NT2/D1 (cell line): ENCODE data around the gene PDGFC.

ENCODE experiments used
- DNase-seq: peaks from one replicate; pipeline ENCODE4 v3.0.0-alpha.2; 2011; ENCODE audit warnings: low read depth, low spot score
- H3K27me3 ChIP-seq: 2 replicates; pipeline ENCODE4 v1.6.0; 2011; ENCODE audit warnings: mild to moderate bottlenecking; ENCODE audit not compliant: insufficient read length, insufficient read depth
- H3K36me3 ChIP-seq: 2 replicates; pipeline ENCODE4 v1.6.1; 2011; ENCODE audit warnings: mild to moderate bottlenecking, low read length, mixed read lengths; ENCODE audit not compliant: insufficient read depth, insufficient read length
- H3K4me1 ChIP-seq: 2 replicates; pipeline ENCODE4 v1.5.1; 2011; ENCODE audit not compliant: insufficient read depth, insufficient read length
- H3K4me3 ChIP-seq: 2 replicates; pipeline ENCODE4 v1.5.1; 2011; ENCODE audit warnings: low read depth; ENCODE audit not compliant: insufficient read length
- H3K9ac ChIP-seq: 2 replicates; pipeline ENCODE4 v1.6.0; 2011; ENCODE audit warnings: low read depth; ENCODE audit not compliant: insufficient read length
- H3K9me3 ChIP-seq: 2 replicates; pipeline ENCODE4 v1.5.1; 2011; ENCODE audit warnings: mild to moderate bottlenecking, low read length; ENCODE audit not compliant: insufficient read depth
- SUZ12 ChIP-seq: IDR thresholded peaks from 2 replicates; pipeline ENCODE4 v1.6.1; 2011; ENCODE audit not compliant: insufficient read length, insufficient read depth; ENCODE audit errors: extremely low read depth
- YY1 ChIP-seq: IDR thresholded peaks from 2 replicates; pipeline ENCODE4 v1.6.1; 2011; ENCODE audit not compliant: insufficient read length, insufficient read depth
- ZNF274 ChIP-seq: IDR thresholded peaks from 2 replicates; pipeline ENCODE4 v1.6.1; 2011; ENCODE audit warnings: mild to moderate bottlenecking, low read depth, low read length

The PDGFC gene

DNA sequence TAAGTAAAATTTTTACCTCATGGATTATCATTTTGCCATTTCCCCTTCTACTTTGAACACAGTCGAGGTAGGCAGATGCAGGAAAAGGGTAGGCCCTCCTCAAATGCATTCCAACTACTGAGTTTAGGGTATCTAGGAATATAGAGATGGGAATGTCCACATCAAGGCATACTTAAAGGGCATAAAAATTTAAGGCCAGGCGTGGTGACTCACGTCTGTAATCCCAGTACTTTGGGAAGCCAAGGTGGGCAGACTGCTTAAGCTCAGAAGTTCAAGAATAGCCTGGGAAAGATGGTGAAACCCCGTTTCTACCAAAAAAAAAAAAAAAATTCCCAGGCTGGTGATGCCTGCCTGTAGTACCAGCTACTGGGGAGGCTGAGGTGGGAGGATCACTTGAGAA is 146.5 kb downstream of the PDGFC start:
- Histone ChIP-seq H3K36me3 (no peaks in the 10 kb centered on the region), H3K4me3 (no peak overlapping the region), H3K9ac (no peak overlapping the region), H3K4me1 (no peaks in the 10 kb centered on the region), H3K27me3 (no peaks in the 10 kb centered on the region), H3K9me3 (no peaks in the 10 kb centered on the region)
- TF ChIP-seq ZNF274 = no peak
- no peak for TF ChIP-seq SUZ12
- TF ChIP-seq YY1 = no peak
- no peak for DNase-seq

DNA sequence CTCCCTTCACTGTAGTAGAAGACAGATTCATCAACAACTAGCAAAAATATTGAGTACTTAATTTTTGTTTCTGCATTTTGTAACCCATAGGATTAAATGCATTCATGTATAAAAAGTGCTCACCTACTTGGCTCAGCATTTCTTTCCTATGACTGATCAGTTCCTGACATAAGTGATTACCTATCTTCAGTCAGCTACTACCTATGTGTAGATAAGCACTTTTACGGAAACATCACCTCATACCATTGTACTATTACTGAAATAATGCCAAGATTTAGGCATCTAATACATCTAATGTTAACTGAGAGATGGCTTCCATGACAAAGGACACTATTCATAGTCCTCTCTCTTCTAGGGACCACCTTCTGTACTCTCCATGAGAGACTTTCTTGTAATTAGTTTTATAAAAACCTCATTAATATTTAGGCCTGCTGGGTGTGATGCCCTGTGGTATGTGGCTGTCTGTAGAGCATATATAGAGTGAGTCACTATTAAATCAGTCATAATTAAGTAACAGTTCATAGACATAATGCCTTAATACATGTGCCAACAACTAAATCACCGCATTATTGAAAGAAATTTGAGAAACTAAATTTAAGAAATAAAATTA is 147.0 kb downstream of the PDGFC start:
- TF ChIP-seq ZNF274 (no peak), SUZ12 (no peak), YY1 (no peak)
- H3K4me3 ChIP-seq = no peak overlapping the region
- no peak overlapping the region for H3K9ac ChIP-seq
- no peaks in the 10 kb centered on the region for H3K27me3 ChIP-seq
- H3K9me3 ChIP-seq = no peaks in the 10 kb centered on the region
- no peak for DNase-seq
- H3K36me3 ChIP-seq = no peaks in the 10 kb centered on the region
- no peaks in the 10 kb centered on the region for H3K4me1 ChIP-seq

DNA sequence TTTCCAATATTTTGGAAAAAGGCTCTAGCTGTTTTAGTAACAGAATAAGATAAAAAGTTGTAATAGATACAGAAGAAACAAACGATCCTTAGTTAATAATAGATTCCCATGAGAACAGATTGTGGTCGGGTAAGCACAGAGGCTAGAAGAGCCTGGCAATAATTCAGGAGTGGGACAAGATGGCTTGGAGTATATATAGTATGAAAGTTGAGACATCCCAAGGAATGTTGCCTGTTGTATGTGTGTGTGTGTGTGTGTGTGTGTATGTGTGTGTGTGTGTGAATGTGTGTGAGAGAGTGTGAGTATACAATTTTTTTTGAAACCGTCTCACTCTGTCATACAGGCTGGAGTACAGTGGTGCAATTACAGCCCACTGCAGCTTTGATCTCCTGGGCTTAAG is 150.7 kb downstream of the PDGFC start:
- Histone ChIP-seq H3K36me3 (no peaks in the 10 kb centered on the region), H3K9me3 (no peaks in the 10 kb centered on the region), H3K9ac (no peak overlapping the region), H3K27me3 (no peaks in the 10 kb centered on the region), H3K4me3 (no peak overlapping the region), H3K4me1 (no peaks in the 10 kb centered on the region)
- no peak for DNase-seq
- TF ChIP-seq SUZ12 = no peak
- no peak for TF ChIP-seq ZNF274
- no peak for TF ChIP-seq YY1

GRCh38 chr4:156816360-156816755 is 155.2 kb downstream of the PDGFC start:
- Histone ChIP-seq H3K27me3 (no peaks in the 10 kb centered on the region), H3K9ac (no peak overlapping the region), H3K4me1 (no peaks in the 10 kb centered on the region), H3K4me3 (no peak overlapping the region), H3K9me3 (no peaks in the 10 kb centered on the region), H3K36me3 (no peaks in the 10 kb centered on the region)
- DNase-seq = no peak
- no peak for TF ChIP-seq SUZ12
- TF ChIP-seq ZNF274 = no peak
- TF ChIP-seq YY1 = no peak

- no peak for TF ChIP-seq YY1
- H3K4me1 ChIP-seq = no peaks in the 10 kb centered on the region
- no peak for DNase-seq
Measured at GRCh38 chr4:156815717-156816359, 155.8 kb downstream of the PDGFC start.

DNA sequence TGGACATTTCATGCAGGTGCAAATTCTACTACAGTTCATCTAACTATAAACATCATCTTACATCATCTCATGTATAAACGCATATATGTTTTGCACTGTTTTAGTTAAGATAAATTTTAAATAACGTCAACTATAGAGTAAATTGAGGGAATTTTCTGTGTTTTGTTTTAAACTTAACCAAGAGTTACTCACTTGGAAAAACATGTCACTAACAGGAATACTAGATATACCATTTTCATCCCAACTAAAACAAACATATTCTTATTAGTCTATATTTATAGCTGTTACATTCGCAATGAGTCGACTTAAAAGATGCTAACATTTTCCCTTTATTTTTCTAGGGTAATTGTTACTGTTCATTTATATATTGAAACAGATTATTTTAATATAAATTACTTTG is 159.6 kb downstream of the PDGFC start:
- no peak overlapping the region for H3K9ac ChIP-seq
- H3K4me1 ChIP-seq = no peaks in the 10 kb centered on the region
- no peaks in the 10 kb centered on the region for H3K27me3 ChIP-seq
- no peaks in the 10 kb centered on the region for H3K9me3 ChIP-seq
- DNase-seq = no peak
- no peak overlapping the region for H3K4me3 ChIP-seq
- H3K36me3 ChIP-seq = no peaks in the 10 kb centered on the region
- TF ChIP-seq SUZ12 (no peak), YY1 (no peak), ZNF274 (no peak)

More at GRCh38 chr4:156815717-156816359, 155.8 kb downstream of the PDGFC start:
- no peak overlapping the region for H3K4me3 ChIP-seq
- H3K9ac ChIP-seq = no peak overlapping the region
- no peaks in the 10 kb centered on the region for H3K9me3 ChIP-seq
- no peaks in the 10 kb centered on the region for H3K36me3 ChIP-seq
- no peaks in the 10 kb centered on the region for H3K27me3 ChIP-seq

DNA sequence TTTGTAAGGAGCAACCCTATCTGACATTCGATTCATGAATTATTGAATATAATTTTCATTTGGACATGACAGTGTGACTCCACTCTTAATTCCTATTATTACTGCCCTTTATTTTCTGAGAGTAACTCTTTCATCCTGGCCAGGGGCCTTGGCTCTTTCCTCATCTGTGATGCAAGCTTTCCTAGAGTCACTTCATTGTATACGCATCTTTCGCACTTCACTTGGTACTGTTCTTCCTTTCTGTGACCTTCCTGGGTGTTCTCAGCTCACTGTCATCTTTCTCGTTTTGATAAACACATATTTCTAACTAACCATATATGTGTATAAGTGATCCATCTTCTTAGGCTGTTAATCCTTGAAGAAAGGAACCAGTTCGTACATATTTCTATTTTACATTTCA is 160.3 kb downstream of the PDGFC start:
- no peaks in the 10 kb centered on the region for H3K27me3 ChIP-seq
- DNase-seq = no peak
- H3K4me1 ChIP-seq = no peaks in the 10 kb centered on the region
- TF ChIP-seq SUZ12 = no peak
- TF ChIP-seq YY1 = no peak
- no peak for TF ChIP-seq ZNF274
- no peak overlapping the region for H3K9ac ChIP-seq
- no peaks in the 10 kb centered on the region for H3K9me3 ChIP-seq
- H3K36me3 ChIP-seq = no peaks in the 10 kb centered on the region
- no peak overlapping the region for H3K4me3 ChIP-seq

DNA sequence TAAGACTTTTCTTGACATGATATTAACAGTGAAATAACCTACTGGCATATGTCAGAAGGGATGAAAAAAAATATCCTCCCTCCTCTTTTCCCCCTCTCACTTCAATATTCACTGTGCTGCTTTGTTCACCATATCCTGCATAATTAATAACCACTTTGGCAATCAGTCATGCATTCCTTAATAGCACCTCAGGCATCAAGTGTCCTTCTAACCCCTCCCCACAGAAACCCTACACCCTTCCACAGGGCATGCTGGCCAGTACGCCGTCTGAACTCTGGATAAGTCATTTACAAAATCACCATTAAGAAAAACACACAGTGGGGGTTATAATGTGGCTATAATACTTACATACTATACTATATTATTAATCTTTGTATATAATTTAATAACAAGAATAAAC is 165.9 kb downstream of the PDGFC start:
- Histone ChIP-seq H3K4me3 (no peak overlapping the region), H3K27me3 (no peaks in the 10 kb centered on the region), H3K4me1 (no peaks in the 10 kb centered on the region), H3K9me3 (no peaks in the 10 kb centered on the region), H3K9ac (no peak overlapping the region), H3K36me3 (no peaks in the 10 kb centered on the region)
- TF ChIP-seq ZNF274 (no peak), SUZ12 (no peak), YY1 (no peak)
- no peak for DNase-seq
